Measurements from ENCODE around the gene RPH3AL. TPM values are rescaled to one million over a fixed set of nuclear protein-coding genes. Genes with fewer than 3 reads are reported as not detected.

RPH3AL gene
- total RNA-seq, 2 experiments from 2014 or later, result 1.2 to 2.9 TPM

- Mint-ChIP-seq H3K4me3 (no peak overlapping the region), H3K36me3 (no peaks in the 10 kb centered on the region), H3K4me1 (peaks cover 3% of the 10 kb centered on the region), H3K27me3 (peaks cover 11% of the 10 kb centered on the region), H3K9me3 (ENCODE audit: low read depth) (no peaks in the 10 kb centered on the region), H3K27ac (no peak overlapping the region)
- no peak for ATAC-seq
- CTCF ChIA-PET, result no interaction called here
- no peak for DNase-seq
These were observed 159.8 kb downstream of the RPH3AL start for GRCh38 chr17:192666-193425.

DNA sequence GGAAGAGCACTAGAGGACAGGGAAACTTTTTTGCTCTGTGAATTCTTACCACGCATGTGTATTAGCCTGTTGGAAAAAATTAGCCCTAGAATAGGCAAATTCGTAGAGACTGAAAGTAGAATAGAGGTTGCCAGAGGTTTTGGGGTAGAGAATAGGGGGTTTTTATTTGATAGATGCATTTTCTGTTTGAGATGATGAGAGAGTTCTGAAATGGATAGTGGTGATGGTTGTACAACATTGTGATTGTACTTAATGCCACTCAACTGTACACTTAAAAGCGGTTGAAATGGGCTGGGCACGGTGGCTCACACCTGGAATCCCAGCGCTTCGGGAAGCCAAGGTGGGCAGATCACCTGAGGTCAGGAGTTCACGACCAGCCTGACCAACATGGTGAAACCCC, 163.2 kb downstream of the RPH3AL start:
- Mint-ChIP-seq H3K9me3 (ENCODE audit: low read depth) (no peaks in the 10 kb centered on the region), H3K27ac (no peak overlapping the region), H3K4me3 (no peak overlapping the region), H3K36me3 (no peaks in the 10 kb centered on the region), H3K4me1 (peaks cover 21% of the 10 kb centered on the region), H3K27me3 (peaks cover 5% of the 10 kb centered on the region)
- CTCF ChIA-PET, result no interaction called here
- no peak for DNase-seq
- no peak for ATAC-seq

DNA sequence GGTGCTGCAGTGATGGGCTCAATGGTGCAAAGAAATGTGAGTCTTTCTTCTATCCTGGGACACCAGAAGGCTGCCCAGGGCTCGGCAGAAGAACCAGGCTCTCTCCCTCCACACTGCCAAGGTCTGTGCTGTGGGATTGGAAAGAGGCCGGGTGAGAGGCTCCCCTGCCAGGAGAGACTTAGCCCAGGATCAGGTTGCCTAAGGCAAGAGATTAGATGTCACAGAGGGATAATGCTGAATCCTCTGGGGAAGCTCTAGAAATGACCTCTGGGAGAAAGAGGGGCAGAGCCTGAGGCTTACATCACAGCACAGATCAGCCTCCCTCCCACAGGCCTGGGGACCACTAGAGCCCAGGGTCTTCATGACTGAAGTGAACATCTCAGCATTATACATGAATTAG, 165.5 kb downstream of the RPH3AL start:
- CTCF ChIA-PET, result interaction anchor here (0.7 to 1.4 kb wide), 2 partner anchors 9 to 332 kb away, joined by 3 read pairs; no protein-coding TSS in a partner anchor
- H3K9me3 Mint-ChIP-seq (ENCODE audit: low read depth), result no peaks in the 10 kb centered on the region
- no peak for DNase-seq
- H3K27ac Mint-ChIP-seq, result no peak overlapping the region
- no peak overlapping the region for H3K4me3 Mint-ChIP-seq
- no peak for ATAC-seq
- peaks cover 22% of the 10 kb centered on the region for H3K4me1 Mint-ChIP-seq
- H3K36me3 Mint-ChIP-seq, result no peaks in the 10 kb centered on the region
- H3K27me3 Mint-ChIP-seq, result peaks cover 24% of the 10 kb centered on the region

- Mint-ChIP-seq H3K9me3 (ENCODE audit: low read depth) (no peaks in the 10 kb centered on the region), H3K27ac (peak overlapping the region; percentile 69), H3K36me3 (no peaks in the 10 kb centered on the region), H3K4me3 (peak overlapping the region; percentile 6), H3K27me3 (peaks cover 29% of the 10 kb centered on the region), H3K4me1 (peaks cover 25% of the 10 kb centered on the region)
- ATAC-seq (peak; percentile 28), DNase-seq (peak; percentile 76)
- CTCF ChIA-PET, result no interaction called here
These were observed 167.0 kb downstream of the RPH3AL start for GRCh38 chr17:185445-186138.

DNA sequence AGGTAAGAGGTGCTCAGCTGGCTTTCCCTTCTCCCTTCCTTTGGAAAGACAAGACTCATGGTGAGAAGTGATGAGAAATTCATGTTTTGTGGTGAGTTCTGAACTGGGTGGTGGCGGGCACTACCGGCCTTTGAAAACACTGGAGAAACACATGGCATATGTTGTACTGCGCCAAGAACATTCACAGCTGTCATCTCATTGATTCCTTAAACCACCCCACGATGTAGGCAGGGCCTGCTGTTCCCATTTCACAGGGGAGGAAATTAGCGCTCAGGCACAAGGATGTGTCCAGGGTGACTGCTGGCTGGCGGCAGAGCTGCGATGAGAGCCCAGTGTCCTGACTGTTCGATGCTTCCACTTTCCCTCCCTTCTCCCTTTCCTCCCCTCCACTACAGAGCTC, 169.6 kb downstream of the RPH3AL start:
- no peak overlapping the region for H3K27ac Mint-ChIP-seq
- CTCF ChIA-PET, result interaction anchor here (1.3 kb wide), 1 partner anchor 37 kb away, joined by 3 read pairs; no protein-coding TSS in a partner anchor
- no peaks in the 10 kb centered on the region for H3K9me3 Mint-ChIP-seq (ENCODE audit: low read depth)

DNA sequence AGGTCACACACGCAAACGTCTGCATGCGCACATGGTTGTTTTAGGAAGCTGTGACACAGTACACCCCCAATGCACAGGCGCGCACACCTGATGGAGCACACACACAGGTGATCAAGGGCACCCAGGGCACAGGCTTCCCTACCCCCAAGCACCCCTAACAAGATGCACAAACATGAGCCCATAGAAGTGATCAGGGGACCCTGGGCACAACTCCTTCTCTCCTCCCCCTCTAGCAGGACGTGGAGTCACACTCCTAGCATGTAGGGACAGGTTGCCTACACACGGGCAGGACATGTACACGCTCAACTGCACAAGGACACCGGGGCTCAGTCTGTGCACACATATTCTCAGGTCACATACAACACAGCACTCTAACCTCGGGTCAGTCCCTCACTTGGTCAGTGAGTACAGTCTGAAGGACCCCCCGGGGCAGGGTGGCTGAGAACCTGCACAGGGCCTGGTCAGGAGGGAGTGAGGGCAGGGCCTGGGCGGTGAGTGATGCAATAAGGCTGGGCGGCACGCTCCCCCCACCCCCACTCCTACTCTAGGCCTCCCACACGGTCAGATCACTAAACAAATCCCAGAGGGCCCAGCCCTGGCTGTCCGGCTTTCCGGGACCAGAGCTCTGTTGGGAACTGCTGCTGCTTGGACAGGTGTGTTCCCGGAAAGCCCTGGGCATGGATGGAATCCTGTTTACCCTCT, 170.4 kb downstream of the RPH3AL start:
- CTCF ChIA-PET, result interaction anchor here (1.3 kb wide), 1 partner anchor 36 kb away, joined by 3 read pairs; no protein-coding TSS in a partner anchor
- no peak overlapping the region for H3K27ac Mint-ChIP-seq
- ATAC-seq, result no peak
- peak overlapping the region; percentile 21 for H3K4me3 Mint-ChIP-seq
- H3K27me3 Mint-ChIP-seq, result peaks cover 48% of the 10 kb centered on the region
- H3K4me1 Mint-ChIP-seq, result peaks cover 23% of the 10 kb centered on the region
- no peak for DNase-seq
- H3K9me3 Mint-ChIP-seq (ENCODE audit: low read depth), result no peaks in the 10 kb centered on the region
- no peaks in the 10 kb centered on the region for H3K36me3 Mint-ChIP-seq

More for the DNA sequence above, 169.6 kb downstream of the RPH3AL start:
- no peak for DNase-seq
- Mint-ChIP-seq H3K36me3 (no peaks in the 10 kb centered on the region), H3K27me3 (peaks cover 41% of the 10 kb centered on the region), H3K4me3 (no peak overlapping the region), H3K4me1 (peaks cover 23% of the 10 kb centered on the region)
- no peak for ATAC-seq

DNA sequence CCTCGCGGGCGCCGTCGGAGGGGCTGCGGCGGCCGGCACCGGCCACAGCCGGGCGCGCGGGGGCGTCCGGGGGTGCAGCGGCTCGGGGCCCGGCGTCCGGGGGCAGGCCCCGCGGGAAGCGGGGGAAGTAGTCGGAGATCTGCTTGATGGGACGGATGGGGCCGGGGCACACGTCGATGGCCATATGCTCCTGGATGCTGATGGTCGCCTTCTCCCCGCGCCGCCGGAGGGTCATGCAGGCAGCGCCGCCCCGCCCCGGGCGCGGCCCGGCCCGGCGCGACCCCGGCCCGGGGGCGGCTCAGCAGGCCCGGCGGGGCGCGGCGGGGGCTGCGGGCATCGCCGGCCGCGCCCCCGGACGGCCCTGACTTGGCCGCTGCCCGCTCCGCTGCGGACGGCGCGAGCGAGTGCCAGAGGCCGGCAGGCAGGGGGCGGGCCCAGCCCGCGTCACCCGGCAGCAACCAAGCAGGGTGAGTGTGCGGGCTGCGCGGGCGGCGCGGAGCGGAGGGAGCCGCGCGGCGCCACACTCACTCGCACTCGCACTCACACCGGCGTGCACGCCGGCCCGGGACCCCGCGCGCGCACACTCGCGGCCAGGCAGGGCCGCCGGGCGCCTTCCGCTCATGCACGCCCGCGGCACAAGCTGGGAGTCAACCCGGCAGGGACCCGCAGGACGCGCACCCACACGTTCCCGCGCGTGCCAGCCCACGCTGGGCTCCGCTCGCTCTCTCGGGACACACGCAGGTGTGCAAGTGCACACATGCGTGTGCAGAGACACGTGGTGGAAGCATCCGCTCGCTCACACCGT, 171.2 kb downstream of the RPH3AL start, which contains the start of gene DOC2B:
TSS of gene DOC2B (minus strand) at position 406 of the 805 bp plus-strand sequence. CDS start at position 235, 171 bp downstream.
- DNase-seq (no peak), ATAC-seq (peak; percentile 59)
- Mint-ChIP-seq H3K9me3 (ENCODE audit: low read depth) (no peaks in the 10 kb centered on the region), H3K27ac (no peak within 1 kb of the TSS), H3K36me3 (no peaks in the 10 kb centered on the region), H3K4me3 (peak within 1 kb of the TSS; percentile 21), H3K27me3 (peaks cover 49% of the 10 kb centered on the region), H3K4me1 (peaks cover 21% of the 10 kb centered on the region)
- CTCF ChIA-PET, result no interaction called here

- Mint-ChIP-seq H3K27ac (no peak overlapping the region), H3K4me1 (peaks cover 13% of the 10 kb centered on the region), H3K36me3 (no peaks in the 10 kb centered on the region), H3K27me3 (peaks cover 49% of the 10 kb centered on the region), H3K9me3 (ENCODE audit: low read depth) (no peaks in the 10 kb centered on the region), H3K4me3 (no peak overlapping the region)
- no peak for DNase-seq
- CTCF ChIA-PET, result no interaction called here
- ATAC-seq, result no peak
These were observed 172.0 kb downstream of the RPH3AL start for GRCh38 chr17:180381-181244.

- CTCF ChIA-PET, result no interaction called here
- Mint-ChIP-seq H3K9me3 (ENCODE audit: low read depth) (no peaks in the 10 kb centered on the region), H3K36me3 (no peaks in the 10 kb centered on the region), H3K27me3 (peaks cover 49% of the 10 kb centered on the region), H3K4me3 (no peak overlapping the region), H3K27ac (no peak overlapping the region), H3K4me1 (peaks cover 6% of the 10 kb centered on the region)
- no peak for ATAC-seq
- DNase-seq, result no peak
These were observed 172.7 kb downstream of the RPH3AL start for GRCh38 chr17:179781-180380.

GRCh38 chr17:179066-179432, 173.6 kb downstream of the RPH3AL start:
- ATAC-seq (no peak), DNase-seq (no peak)
- Mint-ChIP-seq H3K9me3 (ENCODE audit: low read depth) (no peaks in the 10 kb centered on the region), H3K4me3 (no peak overlapping the region), H3K36me3 (no peaks in the 10 kb centered on the region), H3K27ac (no peak overlapping the region), H3K27me3 (peaks cover 49% of the 10 kb centered on the region), H3K4me1 (peaks cover 5% of the 10 kb centered on the region)
- CTCF ChIA-PET, result no interaction called here

- no peak overlapping the region for H3K27ac Mint-ChIP-seq
- H3K9me3 Mint-ChIP-seq (ENCODE audit: low read depth), result no peaks in the 10 kb centered on the region
- no peaks in the 10 kb centered on the region for H3K36me3 Mint-ChIP-seq
- ATAC-seq (no peak), DNase-seq (no peak)
- peaks cover 5% of the 10 kb centered on the region for H3K4me1 Mint-ChIP-seq
- H3K4me3 Mint-ChIP-seq, result no peak overlapping the region
- CTCF ChIA-PET, result no interaction called here
- H3K27me3 Mint-ChIP-seq, result peaks cover 43% of the 10 kb centered on the region
These were observed 174.1 kb downstream of the RPH3AL start for GRCh38 chr17:178292-179065.
